Epithelial cell of proximal tubule (primary cell): ENCODE results near the gene PTBP2. TPM values are rescaled to one million over a fixed set of nuclear protein-coding genes. Genes with fewer than 3 reads are reported as not detected.

Source experiments
- DNase-seq: peaks from one replicate; pipeline ENCODE4 v3.0.0-alpha.2; 2011; ENCODE audit warnings: low read depth
- H3K4me3 ChIP-seq: 2 replicates; pipeline ENCODE4 v1.5.1; 2011; ENCODE audit warnings: low read depth, mild to moderate bottlenecking, low read length
- total RNA-seq: library from RNA; depleted of rRNA; stranded (reverse); fragments of >200 nt; gene quantifications from 2 replicates; pipeline ENCODE4 v1.2.3, GENCODE V29; 2015
- TF ChIP-seq, protein P1 (sequence below): conservative IDR thresholded peaks from 2 replicates; pipeline ENCODE4 v1.5.1; 2012; ENCODE audit warnings: low read depth, mild to moderate bottlenecking, low read length

PTBP2 gene
- total RNA-seq, 1 donor from 2014 or later = 18.8 TPM

DNA sequence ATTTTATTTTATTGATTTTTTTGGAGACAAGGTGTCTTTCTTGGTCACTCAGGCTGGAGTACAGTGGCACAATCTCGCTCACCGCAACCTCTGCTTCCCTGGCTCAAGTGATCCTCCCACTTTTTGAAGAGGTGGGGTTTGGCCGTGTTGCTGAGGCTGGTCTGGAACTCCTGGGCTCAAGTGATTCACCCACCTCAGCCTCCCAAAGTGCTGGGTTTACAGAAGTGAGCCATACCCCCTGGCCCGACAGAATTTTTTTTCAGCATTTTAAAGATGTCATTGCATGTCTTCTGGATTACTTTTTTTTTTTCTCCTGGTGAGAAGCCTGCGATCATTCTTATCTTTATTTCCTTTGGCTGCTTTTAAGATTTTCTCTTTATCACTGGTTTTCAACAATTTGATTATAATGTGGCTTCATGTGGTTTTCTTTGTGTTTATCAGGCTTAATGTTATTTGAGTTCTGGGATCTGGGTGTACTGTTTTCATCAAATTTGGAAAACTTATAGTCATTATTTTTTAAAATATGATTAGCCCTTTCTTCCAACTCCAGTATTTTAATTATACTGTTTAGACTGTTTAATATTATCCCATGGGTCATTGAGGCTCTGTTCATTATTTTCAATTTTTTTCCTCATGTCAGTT is 23.1 kb upstream of the PTBP2 start:
- no peak overlapping the region for H3K4me3 ChIP-seq
- DNase-seq = no peak
- TF ChIP-seq, protein P1, sequence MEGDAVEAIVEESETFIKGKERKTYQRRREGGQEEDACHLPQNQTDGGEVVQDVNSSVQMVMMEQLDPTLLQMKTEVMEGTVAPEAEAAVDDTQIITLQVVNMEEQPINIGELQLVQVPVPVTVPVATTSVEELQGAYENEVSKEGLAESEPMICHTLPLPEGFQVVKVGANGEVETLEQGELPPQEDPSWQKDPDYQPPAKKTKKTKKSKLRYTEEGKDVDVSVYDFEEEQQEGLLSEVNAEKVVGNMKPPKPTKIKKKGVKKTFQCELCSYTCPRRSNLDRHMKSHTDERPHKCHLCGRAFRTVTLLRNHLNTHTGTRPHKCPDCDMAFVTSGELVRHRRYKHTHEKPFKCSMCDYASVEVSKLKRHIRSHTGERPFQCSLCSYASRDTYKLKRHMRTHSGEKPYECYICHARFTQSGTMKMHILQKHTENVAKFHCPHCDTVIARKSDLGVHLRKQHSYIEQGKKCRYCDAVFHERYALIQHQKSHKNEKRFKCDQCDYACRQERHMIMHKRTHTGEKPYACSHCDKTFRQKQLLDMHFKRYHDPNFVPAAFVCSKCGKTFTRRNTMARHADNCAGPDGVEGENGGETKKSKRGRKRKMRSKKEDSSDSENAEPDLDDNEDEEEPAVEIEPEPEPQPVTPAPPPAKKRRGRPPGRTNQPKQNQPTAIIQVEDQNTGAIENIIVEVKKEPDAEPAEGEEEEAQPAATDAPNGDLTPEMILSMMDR = no peak

DNA sequence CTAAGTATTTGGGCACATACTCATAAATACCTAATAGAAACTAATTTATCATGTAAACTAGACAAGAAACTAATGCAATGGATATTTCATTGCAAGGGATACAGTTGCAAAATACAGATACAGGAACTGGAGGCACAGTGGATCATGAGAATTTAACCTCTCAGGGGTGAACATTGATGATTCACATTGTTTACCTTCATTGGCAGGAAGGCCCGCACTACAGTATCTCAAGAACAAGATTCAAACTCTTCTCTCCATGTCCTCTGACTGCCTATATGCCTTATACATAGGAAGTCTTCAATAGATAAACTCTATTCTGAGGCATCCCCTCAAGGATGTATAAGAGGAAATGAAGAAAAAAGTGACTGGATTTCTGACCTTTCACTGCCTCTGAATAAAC is 18.4 kb upstream of the PTBP2 start:
- TF ChIP-seq, protein P1 = no peak
- DNase-seq = no peak
- H3K4me3 ChIP-seq = no peak overlapping the region

DNA sequence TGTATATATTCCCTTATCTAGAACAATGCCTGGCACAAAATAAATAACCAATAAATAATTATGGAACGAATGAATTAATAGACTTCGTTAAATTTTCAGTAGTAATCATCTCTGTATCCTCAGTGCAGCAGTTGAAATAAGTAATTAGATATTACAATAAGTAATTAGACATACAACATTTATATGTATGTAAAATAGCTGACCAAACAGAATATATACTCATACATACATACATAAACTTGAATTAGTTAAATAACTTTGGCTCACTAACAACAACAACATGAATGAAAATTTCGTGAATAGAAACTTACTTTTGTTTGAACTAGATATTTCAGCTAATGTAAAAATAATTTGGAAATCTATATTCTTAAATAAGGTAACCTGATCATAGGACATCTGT is 14.6 kb upstream of the PTBP2 start:
- H3K4me3 ChIP-seq = no peak overlapping the region
- DNase-seq = no peak
- TF ChIP-seq, protein P1 = no peak

DNA sequence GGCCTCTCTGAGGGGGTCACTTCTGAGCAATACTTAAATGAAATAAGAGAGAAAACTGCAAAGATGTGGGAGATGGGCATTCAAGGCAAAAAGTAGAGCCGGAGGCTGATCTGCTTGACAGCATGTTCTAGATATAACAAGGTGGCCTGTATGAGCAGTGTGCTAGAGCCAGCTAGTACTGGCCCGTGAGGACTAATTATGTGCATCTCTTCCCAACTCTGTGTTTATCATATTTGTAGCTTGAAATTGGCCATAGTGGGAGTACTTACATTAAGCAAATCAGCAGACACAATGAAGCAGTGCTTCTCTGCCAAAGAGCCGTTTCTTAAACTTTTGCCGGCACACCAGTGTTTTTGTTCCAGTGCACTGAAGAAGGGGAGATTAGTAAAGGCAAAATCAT is 13.1 kb upstream of the PTBP2 start:
- TF ChIP-seq, protein P1 = no peak
- no peak overlapping the region for H3K4me3 ChIP-seq
- no peak for DNase-seq

DNA sequence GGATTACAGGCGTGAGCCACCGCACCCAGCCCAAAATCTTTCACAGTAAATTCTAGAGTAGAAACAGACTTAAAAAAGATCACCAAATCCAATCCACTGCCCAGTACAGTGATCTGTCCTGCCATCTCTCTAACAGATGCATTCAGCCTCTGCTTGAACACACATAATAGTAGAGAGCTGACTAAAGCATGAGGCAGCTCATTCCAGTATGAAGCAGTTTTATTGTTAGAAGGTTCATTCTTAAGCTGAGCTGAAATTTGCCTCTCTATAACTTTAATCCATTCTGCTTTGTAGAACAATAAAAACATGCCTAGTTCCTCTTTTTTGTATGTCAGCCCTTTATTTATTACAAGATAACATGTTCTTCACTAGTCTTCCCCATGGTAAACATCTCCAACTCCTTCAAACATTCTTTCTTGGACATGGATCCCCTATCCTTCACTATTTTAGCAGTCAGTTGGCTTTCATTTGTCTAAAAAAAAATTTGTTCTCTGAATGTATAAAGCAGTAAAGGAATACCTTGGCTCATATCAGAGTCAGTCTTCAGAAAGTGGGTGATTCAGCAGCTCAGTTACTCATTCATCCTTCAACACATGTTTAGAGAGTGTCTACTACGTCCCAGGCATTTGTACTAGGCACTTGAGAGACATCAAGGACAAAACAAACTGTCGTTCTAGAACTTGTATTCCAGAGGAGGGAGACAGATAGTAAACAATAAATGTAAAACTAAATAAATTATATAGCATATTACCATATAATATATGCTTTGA is 10.7 kb upstream of the PTBP2 start:
- TF ChIP-seq, protein P1 = no peak
- peak; percentile 31 for DNase-seq
- no peak overlapping the region for H3K4me3 ChIP-seq

DNA sequence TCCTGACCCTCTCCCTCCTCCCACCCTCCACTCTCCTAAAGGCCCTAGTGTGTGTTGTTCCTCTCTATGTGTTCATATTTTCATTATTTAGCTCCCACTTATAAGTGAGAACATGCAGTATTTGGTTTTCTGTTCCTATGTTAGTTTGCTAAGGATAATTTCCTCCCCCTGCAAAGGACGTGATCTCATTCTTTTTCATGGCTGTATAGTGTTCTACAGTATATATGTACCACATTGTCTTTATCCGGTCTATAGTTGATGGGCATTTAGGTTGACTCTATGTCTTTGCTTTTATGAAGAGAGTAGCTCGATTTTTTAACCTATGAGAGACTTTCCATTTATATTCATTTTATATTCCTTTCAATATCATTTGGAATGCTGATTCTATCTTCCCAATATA is 7.9 kb upstream of the PTBP2 start:
- TF ChIP-seq, protein P1 = no peak
- H3K4me3 ChIP-seq = no peak overlapping the region
- DNase-seq = no peak
